ENCODE data around the gene PNLIPRP2.

GRCh38 chr10:116630020-116630419 is 9.3 kb downstream of the PNLIPRP2 start:
- TF ChIP-seq POLR2A (IDR thresholded peaks at IDR 0.05) (no peak), POLR2AphosphoS5 (IDR thresholded peaks at IDR 0.05) (no peak)

All from gastroesophageal sphincter (tissue), 2 donors.